HG02798 (cell line): ENCODE measurements around the gene NPIPA3.
"Not testable (repeated sequence)": the region's sequence is repeated elsewhere in the genome, so short reads cannot be mapped to it uniquely, and the experiment has no call there.

Experiments used
- ATAC-seq: cut with Tn5 transposase; IDR thresholded peaks from one replicate; pipeline ENCODE4 v1.9.1; 2021; ENCODE audit warnings: mild to moderate bottlenecking; ENCODE audit not compliant: unreplicated experiment, poor library complexity

Gene NPIPA3

DNA sequence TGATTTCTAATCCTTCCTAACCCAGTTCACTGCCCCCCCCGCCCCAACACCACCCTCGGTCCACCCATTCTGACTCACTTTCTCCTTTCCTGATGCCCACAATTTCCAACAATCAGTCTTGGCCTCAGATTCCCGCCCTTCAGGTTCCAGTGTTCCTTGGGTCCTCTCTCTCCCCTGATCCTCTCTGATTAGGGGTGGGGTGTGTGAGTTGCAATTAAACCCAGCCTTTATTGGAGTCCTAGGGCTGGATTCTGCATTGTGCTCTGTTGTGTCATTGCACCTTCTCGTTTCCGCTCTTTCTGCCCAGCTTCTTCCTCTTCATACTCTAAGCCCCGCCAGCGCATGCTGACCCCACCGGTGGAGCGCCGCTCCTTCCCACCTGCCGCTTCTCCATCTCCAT lies 38.6 kb downstream of the NPIPA3 start:
- ATAC-seq, result not testable (repeated sequence)

- peak; percentile 98 for ATAC-seq
Measured at GRCh38 chr16:14742273-14743128, 39.3 kb downstream of the NPIPA3 start, which contains the start of gene NPIPA2. Gene NPIPA2, plus strand, starts transcription at chr16:14742533. Its CDS starts 5,533 bp downstream, at chr16:14748066.

- ATAC-seq, result not testable (repeated sequence)
Measured at GRCh38 chr16:14773654-14774053, 70.4 kb downstream of the NPIPA3 start.

DNA sequence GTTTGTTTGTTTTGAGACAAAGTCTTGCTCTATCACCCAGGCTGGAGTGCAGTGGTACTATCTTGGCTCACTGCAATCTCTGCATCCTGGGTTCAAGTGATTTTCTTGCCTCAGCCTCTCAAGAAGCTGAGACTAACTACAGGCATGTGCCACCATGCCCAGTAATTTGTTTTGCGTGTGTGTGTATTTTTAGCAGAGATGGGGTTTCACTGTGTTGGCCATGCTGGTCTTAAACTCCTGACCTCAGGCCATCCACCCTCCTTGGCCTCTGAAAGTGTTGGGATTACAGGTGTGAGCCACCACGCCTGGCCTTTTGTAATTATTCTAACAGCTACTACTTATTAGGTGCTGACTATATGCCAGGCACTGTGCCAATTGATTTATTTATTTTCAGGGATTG lies 72.4 kb downstream of the NPIPA3 start:
- ATAC-seq, result not testable (repeated sequence)
